NCI-H1092 (cell line): ENCODE measurements around the gene FHIT.

Source experiments
- DNase-seq: peaks from one replicate; lab custom pipeline; 2025; lab: John Stamatoyannopoulos, UW

The FHIT gene

DNA sequence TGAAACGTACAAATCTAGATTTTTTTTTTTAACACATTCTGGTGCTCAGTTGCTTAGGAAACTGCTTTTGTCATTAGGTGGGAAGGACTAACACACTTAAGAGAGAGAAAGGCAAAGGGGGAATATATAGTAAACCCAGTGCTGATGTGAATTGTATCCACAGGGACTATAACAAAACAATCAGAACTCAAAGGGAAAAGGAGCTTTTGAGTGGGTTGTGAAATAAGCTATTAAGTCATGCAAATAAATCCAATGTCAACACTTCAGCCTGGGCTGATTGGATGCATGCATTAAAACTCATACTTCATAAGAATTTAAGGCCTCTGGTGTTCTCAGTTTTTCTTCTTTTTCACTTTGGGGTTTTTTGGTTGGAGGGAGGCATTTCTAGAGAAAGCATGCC lies 628.9 kb downstream of the FHIT start:
- DNase-seq, result no peak

DNA sequence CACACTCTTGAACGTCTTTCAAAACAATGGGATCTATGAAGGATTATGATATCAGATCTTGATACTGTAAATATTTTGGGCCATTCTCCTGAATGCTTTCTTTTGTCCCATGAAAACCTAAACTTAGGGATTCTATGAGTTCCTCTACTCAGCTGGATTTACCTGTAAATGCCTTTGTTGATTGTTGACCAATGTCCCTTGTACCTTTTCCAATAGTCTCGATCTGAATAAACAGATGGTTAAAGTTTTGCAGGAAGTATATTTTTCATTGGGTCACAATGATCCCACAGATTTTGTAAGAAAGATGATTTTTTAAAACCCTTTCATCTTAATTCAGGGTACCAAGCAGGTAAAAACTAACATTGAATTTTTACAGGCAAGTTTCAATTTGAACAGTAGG lies 634.1 kb downstream of the FHIT start:
- DNase-seq, result no peak

GRCh38 chr3:60613769-60614303 lies 637.4 kb downstream of the FHIT start:
- no peak for DNase-seq

GRCh38 chr3:60610441-60611112 lies 640.7 kb downstream of the FHIT start:
- DNase-seq, result no peak

- no peak for DNase-seq
These were observed 641.8 kb downstream of the FHIT start for GRCh38 chr3:60609446-60609845.

DNA sequence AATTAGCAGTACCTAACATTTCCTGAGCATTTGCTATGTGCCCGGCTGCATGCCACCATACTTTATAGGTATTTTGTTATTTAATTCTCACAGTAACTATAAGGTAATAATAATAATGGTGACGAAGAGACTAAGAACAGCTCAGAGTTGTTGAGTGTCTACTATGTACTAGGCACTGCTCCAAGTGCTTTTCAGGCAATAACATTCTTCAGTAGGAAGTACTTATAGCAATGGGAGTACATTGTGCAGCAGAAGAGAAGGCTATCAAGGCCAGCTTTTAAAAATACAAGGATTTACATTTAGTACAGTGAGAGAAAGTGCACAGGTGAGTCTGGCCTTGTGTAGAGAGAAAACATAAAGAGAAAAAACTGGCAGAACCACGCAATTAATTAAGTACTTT lies 647.4 kb downstream of the FHIT start:
- DNase-seq, result no peak

GRCh38 chr3:60600848-60601247 lies 650.4 kb downstream of the FHIT start:
- no peak for DNase-seq

DNA sequence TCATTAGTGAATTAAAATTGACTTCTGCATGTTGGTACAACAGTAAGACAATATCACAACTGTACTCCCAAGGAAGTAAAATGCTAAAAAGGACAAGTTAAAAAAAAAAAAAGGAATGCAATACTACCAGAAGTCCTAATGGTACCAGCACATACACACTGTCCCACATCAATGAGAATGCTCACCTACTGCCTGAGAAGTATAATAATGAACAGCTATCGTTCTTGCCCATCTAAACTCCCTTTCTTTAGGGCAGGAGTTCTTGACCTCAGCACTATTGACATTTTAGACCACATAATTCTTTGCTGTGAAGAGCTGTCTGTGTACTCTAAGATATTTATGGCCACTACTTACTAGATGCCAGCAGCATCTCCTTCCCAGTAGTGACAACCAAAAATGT lies 651.7 kb downstream of the FHIT start:
- no peak for DNase-seq

- no peak for DNase-seq
These were observed 652.6 kb downstream of the FHIT start for GRCh38 chr3:60598671-60599070.

- no peak for DNase-seq
These were observed 657.2 kb downstream of the FHIT start for GRCh38 chr3:60594025-60594424.

GRCh38 chr3:60591267-60591666 lies 660.0 kb downstream of the FHIT start:
- no peak for DNase-seq

DNA sequence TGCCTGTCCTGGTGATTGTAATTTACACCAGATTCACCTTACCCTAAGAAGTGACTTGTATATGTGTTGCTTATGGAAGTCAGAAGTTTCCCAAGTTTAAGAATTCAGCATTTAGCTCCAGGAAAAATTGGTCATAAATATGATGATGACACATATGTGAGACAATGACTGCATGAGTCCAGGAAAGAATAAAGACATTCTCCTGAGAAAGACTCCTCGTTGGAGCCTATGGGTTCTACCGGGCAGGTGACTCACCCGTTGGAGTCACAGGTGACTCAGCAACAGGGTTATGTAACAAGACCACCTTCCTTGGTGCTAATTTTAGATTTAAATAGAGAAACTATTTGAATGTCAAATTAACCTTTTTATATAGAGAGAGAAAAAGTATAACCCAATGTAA lies 662.4 kb downstream of the FHIT start:
- no peak for DNase-seq

- no peak for DNase-seq
These were observed 665.3 kb downstream of the FHIT start for GRCh38 chr3:60585918-60586317.

- DNase-seq, result no peak
These were observed 667.0 kb downstream of the FHIT start for GRCh38 chr3:60584250-60584649.

GRCh38 chr3:60582288-60582687 lies 669.0 kb downstream of the FHIT start:
- no peak for DNase-seq

DNA sequence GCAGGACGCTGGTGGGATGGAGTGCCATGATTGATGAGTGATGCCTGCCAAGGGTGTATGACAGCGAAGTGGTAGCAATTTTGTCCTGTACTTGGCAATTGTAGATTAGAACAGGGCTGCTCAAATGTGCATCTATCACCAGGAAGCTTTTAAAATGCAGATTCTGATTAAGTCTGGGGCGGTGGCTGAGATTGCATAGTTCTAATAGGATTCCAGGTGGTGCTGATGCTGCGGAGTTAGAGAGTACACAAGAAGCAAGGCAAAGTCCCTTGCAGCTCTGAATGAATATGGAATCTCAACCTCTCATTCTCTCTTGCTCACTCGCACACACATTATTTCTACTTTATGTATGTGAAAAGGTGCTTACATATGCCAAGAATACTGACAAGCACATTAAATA lies 670.4 kb downstream of the FHIT start:
- DNase-seq, result no peak

- DNase-seq, result no peak
These were observed 671.5 kb downstream of the FHIT start for GRCh38 chr3:60579734-60580133.

GRCh38 chr3:60578936-60579335 lies 672.3 kb downstream of the FHIT start:
- no peak for DNase-seq

DNA sequence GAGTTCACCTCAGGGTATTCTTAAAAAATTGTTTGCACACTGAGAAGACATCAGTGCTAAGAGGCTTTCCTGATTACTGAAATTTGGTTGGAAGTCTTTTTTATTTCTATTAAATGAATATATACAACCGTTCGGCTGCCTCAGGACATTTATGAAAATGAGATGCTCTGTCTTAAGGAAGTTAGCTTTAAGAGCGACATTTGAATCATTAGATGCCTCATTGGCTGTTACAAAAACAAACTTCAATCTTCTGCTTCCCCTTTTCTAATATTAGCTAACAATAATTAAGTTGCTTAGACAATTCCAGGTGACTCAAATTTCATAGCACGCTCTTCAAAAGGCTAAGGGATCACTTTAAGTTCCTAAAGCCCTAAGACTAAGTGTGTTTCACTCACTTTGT lies 673.7 kb downstream of the FHIT start:
- DNase-seq, result no peak

DNA sequence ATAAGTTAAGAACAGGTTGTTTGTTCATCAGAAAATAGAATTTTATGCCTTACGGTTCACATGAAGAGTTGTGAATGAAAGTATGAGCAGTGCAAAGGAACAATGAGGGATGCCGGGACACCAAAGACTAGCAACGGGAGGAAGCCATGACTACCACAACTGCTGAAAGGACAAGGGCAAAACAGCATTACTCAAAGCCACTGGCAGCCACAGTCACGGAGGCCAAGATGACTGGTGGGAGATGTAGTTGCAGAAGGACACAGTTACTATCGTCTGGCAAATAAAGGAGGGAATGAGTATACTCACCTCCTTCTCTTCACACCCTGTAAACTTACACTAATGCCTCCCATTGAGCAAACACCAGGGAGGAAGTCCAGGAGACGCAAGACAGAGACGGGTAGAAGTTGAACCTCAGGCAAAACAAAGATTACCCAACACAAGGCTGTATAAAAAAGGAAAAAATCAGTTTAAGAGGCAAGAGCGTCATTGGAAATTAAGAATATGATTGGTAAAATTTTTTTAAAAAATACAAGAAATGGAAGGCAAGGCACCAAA lies 675.5 kb downstream of the FHIT start:
- DNase-seq, result no peak

DNA sequence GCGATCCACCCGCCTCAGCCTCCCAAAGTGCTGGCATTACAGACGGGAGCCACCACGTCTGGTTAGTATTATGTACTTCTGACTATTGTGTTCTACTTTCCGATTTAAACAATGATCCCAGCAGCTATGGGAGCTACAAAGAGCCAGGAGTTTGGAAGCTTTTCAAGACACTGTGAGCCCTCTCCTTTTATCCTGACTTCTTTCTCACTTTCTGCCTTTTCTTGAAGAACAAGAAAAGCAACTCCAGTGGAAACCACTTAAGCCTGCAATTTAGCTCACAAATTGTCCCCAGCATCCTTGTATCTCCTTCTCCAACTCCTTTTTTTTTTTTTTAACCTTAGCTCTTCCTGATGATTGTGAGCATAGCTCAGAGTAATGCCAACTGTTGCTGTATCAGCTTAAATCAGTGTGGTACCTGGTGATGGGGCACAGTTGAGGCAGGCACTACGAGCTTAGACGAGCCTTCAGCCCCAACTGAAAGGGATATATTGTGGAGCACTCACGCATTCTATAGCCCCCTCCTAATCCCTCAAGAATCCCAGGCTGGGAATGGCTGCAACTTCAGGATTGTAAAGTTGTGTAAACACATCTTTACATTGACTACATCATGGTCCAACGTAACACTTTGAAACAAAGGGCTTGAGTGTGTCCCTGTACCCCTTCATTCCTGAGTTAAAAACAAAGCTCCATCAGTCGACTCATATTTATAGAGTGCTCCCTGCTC lies 677.0 kb downstream of the FHIT start:
- no peak for DNase-seq

GRCh38 chr3:60573494-60573893 lies 677.8 kb downstream of the FHIT start:
- no peak for DNase-seq

- DNase-seq, result no peak
These were observed 679.7 kb downstream of the FHIT start for GRCh38 chr3:60571511-60571910.
